CD8-positive, alpha-beta memory T cell (primary cell): Measurements from ENCODE around the gene BCAR1. TPM values are rescaled to one million over a fixed set of nuclear protein-coding genes. Genes with fewer than 3 reads are reported as not detected.
"Not testable (repeated sequence)": the region's sequence is repeated elsewhere in the genome, so short reads cannot be mapped to it uniquely, and the experiment has no call there.

Source experiments
- CTCF ChIA-PET: fragments of 350-600 bp; sonication (Branson Sonifier 250); formaldehyde crosslinking; loops from one replicate; lab custom pipeline; 2021; ENCODE audit warnings: antibody characterized with exemption; lab: Charles Lee
- POLR2A ChIA-PET: fragments of 350-600 bp; sonication (Branson Sonifier 250); formaldehyde crosslinking; loops from one replicate; lab custom pipeline; 2021; ENCODE audit warnings: antibody characterized with exemption; lab: Charles Lee
- DNase-seq, 5 donors: peaks; one replicate each; pipeline versions ENCODE4 v3.0.0 to v3.0.0-alpha.2; 2020 to 2022; ENCODE audit warnings: mixed read lengths in 1 of 5
- H3K27ac ChIP-seq: one replicate; pipeline ENCODE4 v1.7.0; 2013; ENCODE audit warnings: low read depth, mild to moderate bottlenecking, low read length, moderate library complexity
- H3K27me3 ChIP-seq: 2 replicates; pipeline ENCODE4 v1.7.0; 2013; ENCODE audit warnings: low read length, mild to moderate bottlenecking; ENCODE audit not compliant: insufficient read depth, poor library complexity, severe bottlenecking
- H3K36me3 ChIP-seq: 2 replicates; pipeline ENCODE4 v1.7.0; 2013; ENCODE audit warnings: mild to moderate bottlenecking, low read length, moderate library complexity; ENCODE audit not compliant: insufficient read depth
- H3K4me1 ChIP-seq: 2 replicates; pipeline ENCODE4 v1.7.0; 2013; ENCODE audit warnings: mild to moderate bottlenecking, low read length, moderate library complexity; ENCODE audit not compliant: insufficient read depth
- H3K4me3 ChIP-seq: 2 replicates; pipeline ENCODE4 v1.7.0; 2013; ENCODE audit warnings: mild to moderate bottlenecking, low read length
- H3K9me3 ChIP-seq: 2 replicates; pipeline ENCODE4 v1.7.0; 2013; ENCODE audit warnings: mild to moderate bottlenecking, low read length
- H3K27ac Mint-ChIP-seq, 8 donors: one replicate each; pipeline ENCODE4 v1.8.0; 2020 to 2021; ENCODE audit warnings: mixed read lengths in 8 of 8, mild to moderate bottlenecking in 6 of 8, inconsistent platforms in 3 of 8, moderate library complexity in 3 of 8
- H3K27me3 Mint-ChIP-seq, 2 donors: one replicate each; pipeline ENCODE4 v1.8.0; 2020 to 2021; ENCODE audit warnings: mixed read lengths in 2 of 2, mild to moderate bottlenecking in 1 of 2, moderate library complexity in 1 of 2
- H3K36me3 Mint-ChIP-seq, 3 donors: one replicate each; pipeline ENCODE4 v1.8.0; 2020 to 2021; ENCODE audit warnings: mixed read lengths in 3 of 3, inconsistent platforms in 1 of 3, mild to moderate bottlenecking in 1 of 3
- H3K4me1 Mint-ChIP-seq, 3 donors: one replicate each; pipeline ENCODE4 v1.8.0; 2020 to 2021; ENCODE audit warnings: mixed read lengths in 3 of 3, inconsistent platforms in 1 of 3, mild to moderate bottlenecking in 1 of 3
- H3K4me3 Mint-ChIP-seq, 7 donors: one replicate each; pipeline ENCODE4 v1.8.0; 2020 to 2021; ENCODE audit warnings: mixed read lengths in 7 of 7, mild to moderate bottlenecking in 6 of 7, moderate library complexity in 4 of 7, inconsistent platforms in 2 of 7
- H3K9me3 Mint-ChIP-seq, 5 donors: one replicate each; pipeline ENCODE4 v1.8.0; 2020 to 2022; ENCODE audit warnings: mixed read lengths in 5 of 5, mild to moderate bottlenecking in 3 of 5, moderate library complexity in 2 of 5, inconsistent platforms in 1 of 5
- polyA plus RNA-seq: library from polyadenylated mRNA; unstranded; fragments of 300-500 nt; fragmentation: Illumina TruSeq; gene quantifications from one replicate; pipeline ENCODE4 v1.2.3, GENCODE V29; 2021
- total RNA-seq, 2 experiments: library from RNA; stranded (reverse); gene quantifications; one replicate each; pipeline ENCODE4 v1.2.3, GENCODE V29; 2021

The BCAR1 gene
- total and polyA plus RNA-seq, 3 experiments from 2014 or later, result 0.88 to 0.95 TPM; not detected in 1

DNA sequence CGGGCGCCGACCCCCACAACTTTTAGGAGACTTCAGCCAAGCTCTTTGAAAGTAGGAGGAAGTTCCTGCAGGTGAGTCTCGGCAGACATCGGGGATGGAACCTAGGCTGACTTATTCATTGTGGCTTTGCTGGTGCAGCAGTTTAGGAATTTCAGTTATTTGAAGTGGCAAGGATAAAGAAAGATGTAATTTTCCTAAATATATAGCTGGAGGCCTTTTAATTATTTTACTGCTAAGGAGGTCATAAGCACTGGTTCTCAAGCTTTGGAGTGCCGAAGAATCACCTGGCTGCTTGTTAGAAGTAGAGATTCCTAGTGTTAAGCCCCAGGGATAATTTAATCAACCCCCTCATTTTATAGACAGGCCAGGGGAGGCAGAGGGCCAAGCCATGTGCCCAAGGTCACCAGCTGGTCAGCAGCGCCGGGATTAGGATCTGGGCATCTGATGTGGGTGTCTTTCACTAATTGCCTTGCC is 28.9 kb upstream of the BCAR1 start:
- H3K27ac ChIP-seq, result no peak overlapping the region
- Mint-ChIP-seq H3K27ac (peak overlapping the region in 1 of 8 donors; percentile 36), H3K27me3 (peaks cover 21 to 29% of the 10 kb centered on the region in 2 donors), H3K4me3 (no peak overlapping the region), H3K9me3 (no peaks in the 10 kb centered on the region), H3K36me3 (peaks cover 0 to 5% (median 3%) of the 10 kb centered on the region in 3 donors), H3K4me1 (peaks cover 0 to 5% (median 1%) of the 10 kb centered on the region in 3 donors)
- no peak for DNase-seq
- ChIA-PET POLR2A (no interaction called here), CTCF (interaction anchor here (1.2 kb wide), 1 partner anchor 27 kb away, joined by 4 read pairs; no protein-coding TSS in a partner anchor)
- no peaks in the 10 kb centered on the region for H3K9me3 ChIP-seq
- no peaks in the 10 kb centered on the region for H3K36me3 ChIP-seq
- H3K4me3 ChIP-seq, result no peak overlapping the region
- no peaks in the 10 kb centered on the region for H3K4me1 ChIP-seq
- H3K27me3 ChIP-seq, result no peaks in the 10 kb centered on the region

GRCh38 chr16:75279305-75279704 is 27.9 kb upstream of the BCAR1 start:
- no peaks in the 10 kb centered on the region for H3K27me3 ChIP-seq
- CTCF ChIA-PET, result interaction anchor here (0.9 to 1.1 kb wide), 2 partner anchors 13 to 45 kb away, joined by 3 read pairs; no protein-coding TSS in a partner anchor
- Mint-ChIP-seq H3K27me3 (peaks cover 20 to 33% of the 10 kb centered on the region in 2 donors), H3K27ac (no peak overlapping the region), H3K36me3 (no peaks in the 10 kb centered on the region), H3K9me3 (no peaks in the 10 kb centered on the region), H3K4me3 (peak overlapping the region in 1 of 7 donors; percentile 48), H3K4me1 (peaks cover 4 to 12% (median 9%) of the 10 kb centered on the region in 3 donors)
- H3K4me1 ChIP-seq, result no peaks in the 10 kb centered on the region
- POLR2A ChIA-PET, result no interaction called here
- no peak for DNase-seq
- H3K4me3 ChIP-seq, result no peak overlapping the region
- H3K36me3 ChIP-seq, result no peaks in the 10 kb centered on the region
- H3K9me3 ChIP-seq, result no peaks in the 10 kb centered on the region
- no peak overlapping the region for H3K27ac ChIP-seq

- H3K36me3 ChIP-seq, result no peaks in the 10 kb centered on the region
- H3K36me3 Mint-ChIP-seq, result no peaks in the 10 kb centered on the region
- ChIA-PET CTCF (interaction anchor here (0.6 kb wide), 1 partner anchor 73 kb away, joined by 3 read pairs; no protein-coding TSS in a partner anchor), POLR2A (no interaction called here)
- peaks cover 19 to 26% of the 10 kb centered on the region in 2 donors for H3K27me3 Mint-ChIP-seq
- H3K27ac Mint-ChIP-seq, result no peak overlapping the region
- H3K27me3 ChIP-seq, result no peaks in the 10 kb centered on the region
- no peak overlapping the region for H3K4me3 ChIP-seq
- no peaks in the 10 kb centered on the region for H3K9me3 Mint-ChIP-seq
- peaks cover 4 to 9% (median 9%) of the 10 kb centered on the region in 3 donors for H3K4me1 Mint-ChIP-seq
- DNase-seq, result no peak
- no peak overlapping the region for H3K4me3 Mint-ChIP-seq
- H3K4me1 ChIP-seq, result no peaks in the 10 kb centered on the region
- H3K9me3 ChIP-seq, result no peaks in the 10 kb centered on the region
- H3K27ac ChIP-seq, result no peak overlapping the region
Measured at GRCh38 chr16:75273054-75273925, 21.9 kb upstream of the BCAR1 start.

- POLR2A ChIA-PET, H3K36me3 ChIP-seq, H3K27ac Mint-ChIP-seq, H3K27me3 ChIP-seq, H3K4me3 ChIP-seq, H3K9me3 ChIP-seq, H3K9me3 Mint-ChIP-seq, H3K4me1 Mint-ChIP-seq, DNase-seq, H3K4me1 ChIP-seq, H3K4me3 Mint-ChIP-seq, H3K36me3 Mint-ChIP-seq, H3K27ac ChIP-seq: not testable (repeated sequence)
- CTCF ChIA-PET, result interaction anchor here (0.6 kb wide), 1 partner anchor 72 kb away, joined by 3 read pairs; no protein-coding TSS in a partner anchor
- peaks cover 19 to 22% of the 10 kb centered on the region in 2 donors for H3K27me3 Mint-ChIP-seq
Measured at GRCh38 chr16:75272629-75273028, 21.2 kb upstream of the BCAR1 start.

GRCh38 chr16:75272097-75272551 is 20.7 kb upstream of the BCAR1 start:
- CTCF ChIA-PET, result no interaction called here
- Mint-ChIP-seq H3K4me1 (peaks cover 4 to 9% (median 9%) of the 10 kb centered on the region in 3 donors), H3K4me3 (no peak overlapping the region), H3K27ac (no peak overlapping the region), H3K27me3 (peaks cover 15 to 19% of the 10 kb centered on the region in 2 donors), H3K36me3 (no peaks in the 10 kb centered on the region), H3K9me3 (no peaks in the 10 kb centered on the region)
- no peak for DNase-seq
- Histone ChIP-seq H3K36me3 (no peaks in the 10 kb centered on the region), H3K27me3 (no peaks in the 10 kb centered on the region), H3K9me3 (no peaks in the 10 kb centered on the region), H3K27ac (no peak overlapping the region), H3K4me3 (no peak overlapping the region), H3K4me1 (no peaks in the 10 kb centered on the region)
- POLR2A ChIA-PET, result no interaction called here

GRCh38 chr16:75271441-75272096 is 20.1 kb upstream of the BCAR1 start:
- Mint-ChIP-seq H3K36me3 (no peaks in the 10 kb centered on the region), H3K27me3 (peaks cover 16 to 21% of the 10 kb centered on the region in 2 donors), H3K9me3 (no peaks in the 10 kb centered on the region), H3K27ac (no peak overlapping the region), H3K4me3 (no peak overlapping the region), H3K4me1 (peaks cover 4 to 10% (median 9%) of the 10 kb centered on the region in 3 donors)
- ChIA-PET CTCF (no interaction called here), POLR2A (no interaction called here)
- Histone ChIP-seq H3K9me3 (no peaks in the 10 kb centered on the region), H3K36me3 (no peaks in the 10 kb centered on the region), H3K27ac (no peak overlapping the region), H3K27me3 (peaks cover 3% of the 10 kb centered on the region), H3K4me1 (no peaks in the 10 kb centered on the region), H3K4me3 (no peak overlapping the region)
- no peak for DNase-seq

- H3K4me3 Mint-ChIP-seq, result peak overlapping the region in 1 of 7 donors; percentile 3
- H3K4me1 ChIP-seq, H3K36me3 Mint-ChIP-seq, H3K9me3 Mint-ChIP-seq, CTCF ChIA-PET, H3K27ac Mint-ChIP-seq, H3K9me3 ChIP-seq, DNase-seq, H3K4me3 ChIP-seq, H3K36me3 ChIP-seq, POLR2A ChIA-PET, H3K27ac ChIP-seq, H3K4me1 Mint-ChIP-seq: not testable (repeated sequence)
- peaks cover 23 to 27% of the 10 kb centered on the region in 2 donors for H3K27me3 Mint-ChIP-seq
- peaks cover 12% of the 10 kb centered on the region for H3K27me3 ChIP-seq
Measured at GRCh38 chr16:75269358-75269757, 17.9 kb upstream of the BCAR1 start.
